Activated CD4-positive, CD25-positive, alpha-beta regulatory T cell treated with anti-CD3 and anti-CD28 coated beads, Interleukin-2, amount 50 U/mL, for 16 hours (primary cell): ENCODE data around the gene TPPP2.

Experiments used
- DNase-seq: peaks from one replicate; pipeline ENCODE4 v3.0.0-alpha.2; 2020; ENCODE audit warnings: low read depth, low spot score

The TPPP2 gene

GRCh38 chr14:21075719-21076437 lies 45.9 kb downstream of the TPPP2 start:
- DNase-seq: no peak

- DNase-seq: no peak
Measured at GRCh38 chr14:21077672-21078071, 47.7 kb downstream of the TPPP2 start.

GRCh38 chr14:21078287-21078686 lies 48.3 kb downstream of the TPPP2 start:
- DNase-seq: no peak

GRCh38 chr14:21078726-21079125 lies 48.7 kb downstream of the TPPP2 start:
- DNase-seq: no peak

GRCh38 chr14:21081521-21082142 lies 51.6 kb downstream of the TPPP2 start:
- no peak for DNase-seq
